Body of pancreas (tissue), 4 donors: ENCODE results near the gene IL19.

Experiments
- CTCF ChIP-seq, 7 experiments: fragments of 450-650 bp in 4 of 7; fragments of 200-600 bp in 3 of 7; sonication (generic) in 3 of 7; IDR thresholded peaks; one replicate each; pipeline ENCODE4 v1.5.1; 2016 to 2019; ENCODE audit warnings: antibody characterized with exemption in 7 of 7
- POLR2A ChIP-seq, 3 donors: fragments of 450-650 bp; IDR thresholded peaks; one replicate each; pipeline ENCODE4 v1.6.1; 2016; ENCODE audit warnings: antibody characterized with exemption in 3 of 3, mild to moderate bottlenecking in 2 of 3

DNA sequence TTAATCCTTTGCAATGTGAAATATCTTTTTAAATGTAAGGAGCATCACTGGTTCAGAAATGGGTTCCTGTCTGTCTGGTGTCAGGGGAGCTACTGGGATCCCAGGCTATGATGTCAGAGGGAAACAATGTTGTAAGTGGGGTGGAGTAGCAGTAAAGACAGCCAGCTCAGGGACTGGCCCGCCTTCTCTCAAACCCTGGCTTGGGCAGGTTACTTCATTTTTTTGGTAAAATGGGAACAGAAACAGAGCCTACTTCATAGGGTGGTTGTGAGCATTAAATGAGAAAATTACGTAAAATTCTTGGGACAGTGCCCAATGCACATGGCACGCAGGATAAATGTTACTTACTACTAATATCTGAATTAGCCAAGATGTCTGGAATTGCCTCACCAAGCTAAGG lies 64.1 kb downstream of the IL19 start:
- no peak for TF ChIP-seq POLR2A (IDR thresholded peaks at IDR 0.05)
- TF ChIP-seq CTCF (IDR thresholded peaks at IDR 0.05) = no peak
